Activated effector memory CD4-positive, alpha-beta T cell treated with anti-CD3 and anti-CD28 coated beads, Interleukin-2, amount 50 U/mL, for 16 hours (primary cell): ENCODE results near the gene MEGF6.

Source experiments
- DNase-seq: peaks from one replicate; pipeline ENCODE4 v3.0.0-alpha.2; 2020

The MEGF6 gene

GRCh38 chr1:3611170-3612019 is at the start of gene MEGF6:
MEGF6 (minus strand) TSS chr1:3611508; CDS start chr1:3611268, 240 bp downstream.
- peak; percentile 84 for DNase-seq

- DNase-seq: no peak
Measured at GRCh38 chr1:3660704-3661103, 49.4 kb upstream of the MEGF6 start.

- no peak for DNase-seq
Measured at GRCh38 chr1:3659093-3659492, 47.8 kb upstream of the MEGF6 start.

GRCh38 chr1:3658231-3658615 is 46.9 kb upstream of the MEGF6 start:
- no peak for DNase-seq

GRCh38 chr1:3657578-3658230 is 46.4 kb upstream of the MEGF6 start:
- no peak for DNase-seq

- DNase-seq: no peak
Measured at GRCh38 chr1:3657096-3657475, 45.8 kb upstream of the MEGF6 start.

GRCh38 chr1:3656450-3657095 is 45.3 kb upstream of the MEGF6 start:
- DNase-seq: no peak

GRCh38 chr1:3654549-3655281 is 43.4 kb upstream of the MEGF6 start:
- no peak for DNase-seq

GRCh38 chr1:3653286-3653618 is 41.9 kb upstream of the MEGF6 start:
- no peak for DNase-seq

- DNase-seq: no peak
Measured at GRCh38 chr1:3652548-3653285, 41.4 kb upstream of the MEGF6 start.

- DNase-seq: no peak
Measured at GRCh38 chr1:3651930-3652547, 40.7 kb upstream of the MEGF6 start, which contains the start of gene TP73. TP73 (plus strand) TSS chr1:3652516; CDS start chr1:3682366, 29,850 bp downstream.

- DNase-seq: no peak
Measured at GRCh38 chr1:3651026-3651929, 40.0 kb upstream of the MEGF6 start.

- DNase-seq: no peak
Measured at GRCh38 chr1:3650248-3651025, 39.1 kb upstream of the MEGF6 start.

- peak; percentile 96 for DNase-seq
Measured at GRCh38 chr1:3649342-3650247, 38.3 kb upstream of the MEGF6 start, which contains the start of gene WRAP73. WRAP73 (minus strand) TSS chr1:3650103; CDS start chr1:3649999, 104 bp downstream.

GRCh38 chr1:3646596-3646995 is 35.3 kb upstream of the MEGF6 start:
- DNase-seq: no peak

- no peak for DNase-seq
Measured at GRCh38 chr1:3645666-3646355, 34.5 kb upstream of the MEGF6 start.

- no peak for DNase-seq
Measured at GRCh38 chr1:3645247-3645646, 33.9 kb upstream of the MEGF6 start.

GRCh38 chr1:3644273-3644672 is 33.0 kb upstream of the MEGF6 start:
- DNase-seq: peak; percentile 54
